ENCODE results near the gene GDF15. TPM values are rescaled to one million over a fixed set of nuclear protein-coding genes. Genes with fewer than 3 reads are reported as not detected.

The GDF15 gene
- total RNA-seq, 1 experiment from 2014 or later, result 425 TPM

GRCh38 chr19:18361646-18362045 is 24.3 kb upstream of the GDF15 start (continued):
- no peak for TF ChIP-seq ZBTB33 (IDR thresholded peaks at IDR 0.05; ENCODE audit: extremely low read depth, insufficient replicate concordance, low read length)
- TF ChIP-seq SP1 (IDR thresholded peaks at IDR 0.05; ENCODE audit: low read depth), result no peak
- TF ChIP-seq EZH2 (IDR thresholded peaks at IDR 0.05), result no peak
- no peak for TF ChIP-seq ZFX (IDR thresholded peaks at IDR 0.05)
- no peak for TF ChIP-seq POLR2A (IDR thresholded peaks at IDR 0.05; ENCODE audit: borderline replicate concordance, extremely low read depth, insufficient read depth, insufficient read length)
- TF ChIP-seq ATF3 (IDR thresholded peaks at IDR 0.05), result no peak
- no peak for TF ChIP-seq EZH2phosphoT487 (IDR thresholded peaks at IDR 0.05; ENCODE audit: borderline replicate concordance)

GRCh38 chr19:18362934-18363542 is 22.9 kb upstream of the GDF15 start:
- H3K9me2 ChIP-seq (ENCODE audit: insufficient read depth), result no peaks in the 10 kb centered on the region
- H3K4me1 ChIP-seq (ENCODE audit: control insufficient read depth in 1 of 2, insufficient read depth in 2 of 2, low read length in 2 of 2), result peaks cover 51 to 59% of the 10 kb centered on the region in 2 experiments
- H3K9me3 ChIP-seq (ENCODE audit: control insufficient read depth in 1 of 2, insufficient read depth in 1 of 2, low read depth in 1 of 2, low read length in 2 of 2), result no peaks in the 10 kb centered on the region
- no TSS peak for BruUV-seq (replicated peaks)
- H4K20me1 ChIP-seq (ENCODE audit: insufficient read depth), result no peaks in the 10 kb centered on the region
- RAD21 ChIA-PET (ENCODE audit: low non-redundant PET in 1 of 2, low total read pairs in 2 of 2, uncharacterized antibody in 2 of 2, unreplicated experiment in 2 of 2), result interaction anchor here in 1 of 2 experiments (0.7 kb wide), 1 partner anchor 702 kb away, joined by 3 read pairs; no protein-coding TSS in a partner anchor
- ATAC-seq, result no peak
- H3K4me2 ChIP-seq (ENCODE audit: low read length), result peak overlapping the region; percentile 2; the same call in 1 of the 2 replicates
- no peaks in the 10 kb centered on the region for H3K27me3 ChIP-seq (ENCODE audit: insufficient read depth, low read length)
- H3K27ac ChIP-seq (ENCODE audit: low read depth, low read length), result peak overlapping the region; percentile 99
- H2AFZ ChIP-seq (ENCODE audit: low read depth, low read length, poor library complexity, severe bottlenecking), result no peak overlapping the region
- no peak for DNase-seq (ENCODE audit: low read depth, low spot score)
- POLR2A ChIA-PET, result interaction anchor here (0.9 to 9.1 kb wide), 3 partner anchors 23 to 82 kb away, joined by 3 to 58 read pairs (median 4); partner anchors contain the start of gene GDF15
- no peaks in the 10 kb centered on the region for H3K79me2 ChIP-seq (ENCODE audit: insufficient read depth, low read length)
- CTCF ChIA-PET, result interaction anchor here (1.1 kb wide), 1 partner anchor 35 kb away, joined by 3 read pairs; no protein-coding TSS in a partner anchor
- no peak overlapping the region for H3K4me3 ChIP-seq (replicated peaks in 1 of 2; ENCODE audit: low read depth in 1 of 2, low read length in 2 of 2)
- no peaks in the 10 kb centered on the region for H3K36me3 ChIP-seq (ENCODE audit: control insufficient read depth in 1 of 2, insufficient read depth in 2 of 2, low read length in 2 of 2)
- intact Hi-C loops (cut with micrococcal nuclease), result no loop called here
- H3K9ac ChIP-seq (ENCODE audit: low read length), result no peak overlapping the region
- no peak for TF ChIP-seq MAX (IDR thresholded peaks at IDR 0.05)
- no peak for TF ChIP-seq CTCF (IDR thresholded peaks at IDR 0.05 in 2 of 3, conservative IDR thresholded peaks at IDR 0.05 in 1 of 3; ENCODE audit: borderline replicate concordance in 1 of 3, insufficient read depth in 1 of 3, low read depth in 2 of 3, low read length in 2 of 3)
- no peak for TF ChIP-seq SRF (IDR thresholded peaks at IDR 0.05; ENCODE audit: low read depth)
- TF ChIP-seq CEBPB (IDR thresholded peaks at IDR 0.05; ENCODE audit: low read depth), result no peak
- no peak for TF ChIP-seq ZBTB33 (IDR thresholded peaks at IDR 0.05; ENCODE audit: extremely low read depth, insufficient replicate concordance, low read length)
- TF ChIP-seq TCF7L2 (IDR thresholded peaks at IDR 0.05; ENCODE audit: borderline replicate concordance, extremely low read depth, insufficient read depth, insufficient read length), result no peak
- no peak for TF ChIP-seq POLR2AphosphoS5 (IDR thresholded peaks at IDR 0.05; ENCODE audit: low read depth, low read length)
- TF ChIP-seq FOSL1 (IDR thresholded peaks at IDR 0.05; ENCODE audit: low read depth), result no peak
- TF ChIP-seq CBX3 (IDR thresholded peaks at IDR 0.05; ENCODE audit: low read depth), result no peak
- TF ChIP-seq EZH2phosphoT487 (IDR thresholded peaks at IDR 0.05; ENCODE audit: borderline replicate concordance), result no peak
- TF ChIP-seq ELF1 (IDR thresholded peaks at IDR 0.05; ENCODE audit: borderline replicate concordance, low read depth), result no peak
- TF ChIP-seq POLR2A (IDR thresholded peaks at IDR 0.05; ENCODE audit: borderline replicate concordance, extremely low read depth, insufficient read depth, insufficient read length), result no peak
- TF ChIP-seq SP1 (IDR thresholded peaks at IDR 0.05; ENCODE audit: low read depth), result no peak
- TF ChIP-seq ATF3 (IDR thresholded peaks at IDR 0.05), result no peak
- TF ChIP-seq EGR1 (IDR thresholded peaks at IDR 0.05; ENCODE audit: low read depth), result no peak

Measured in HCT116 (cell line).